Neuronal stem cell (in vitro differentiated cells): ENCODE results near the gene CD79B. TPM values are rescaled to one million over a fixed set of nuclear protein-coding genes. Genes with fewer than 3 reads are reported as not detected.
A peak's percentile ranks its signal among the peaks of the same experiment; 100 is the strongest.

ENCODE experiments used
- DNase-seq: peaks from one replicate; pipeline ENCODE4 v3.0.0-alpha.2; 2013; ENCODE audit warnings: low spot score
- H2AFZ ChIP-seq: one replicate; pipeline ENCODE4 v1.6.1; 2013; ENCODE audit warnings: mild to moderate bottlenecking, low read length, inconsistent platforms
- H2AK5ac ChIP-seq: 2 replicates; pipeline ENCODE4 v1.6.1; 2013; ENCODE audit warnings: low read depth, mild to moderate bottlenecking, inconsistent platforms, low read length, moderate library complexity, mixed read lengths
- H2BK120ac ChIP-seq: 2 replicates; pipeline ENCODE4 v1.6.1; 2013; ENCODE audit warnings: low read depth, mild to moderate bottlenecking, inconsistent platforms, low read length, moderate library complexity, mixed read lengths
- H2BK12ac ChIP-seq: one replicate; pipeline ENCODE4 v1.6.1; 2013; ENCODE audit warnings: low read length, inconsistent platforms
- H2BK15ac ChIP-seq: 2 replicates; pipeline ENCODE4 v1.6.1; 2013; ENCODE audit warnings: mild to moderate bottlenecking, low read length, inconsistent platforms, mixed read lengths
- H2BK5ac ChIP-seq: one replicate; pipeline ENCODE4 v1.6.1; 2013; ENCODE audit warnings: inconsistent platforms, mild to moderate bottlenecking, low read length, moderate library complexity
- H3K14ac ChIP-seq: one replicate; pipeline ENCODE4 v1.6.1; 2013; ENCODE audit warnings: low read length, inconsistent platforms
- H3K18ac ChIP-seq: 2 replicates; pipeline ENCODE4 v1.6.1; 2013; ENCODE audit warnings: low read length, inconsistent platforms
- H3K23ac ChIP-seq: 2 replicates; pipeline ENCODE4 v1.6.1; 2013; ENCODE audit warnings: low read depth, mild to moderate bottlenecking, mixed read lengths, low read length, inconsistent platforms; ENCODE audit not compliant: poor library complexity
- H3K27ac ChIP-seq: replicated peaks from 3 replicates; pipeline ENCODE4 v1.5.1; 2013; ENCODE audit warnings: low read length, inconsistent platforms
- H3K27me3 ChIP-seq, 3 experiments: 2 replicates each; pipeline ENCODE4 v1.6.1; 2013; ENCODE audit warnings: low read length in 3 of 3, mild to moderate bottlenecking in 2 of 3, inconsistent platforms in 1 of 3, low read depth in 1 of 3, mixed read lengths in 1 of 3, moderate library complexity in 1 of 3; ENCODE audit not compliant: control insufficient read depth in 3 of 3, insufficient read depth in 3 of 3
- H3K36me3 ChIP-seq, 2 donors: replicated peaks in 1 of 2; 2 replicates each; pipeline ENCODE4 v1.6.1; 2013; ENCODE audit warnings: low read length in 2 of 2; ENCODE audit not compliant: control insufficient read depth in 2 of 2, insufficient read depth in 2 of 2
- H3K4ac ChIP-seq: 2 replicates; pipeline ENCODE4 v1.6.1; 2013; ENCODE audit warnings: inconsistent platforms, mild to moderate bottlenecking, low read length, moderate library complexity
- H3K4me1 ChIP-seq, 2 donors: 1 replicate in 1 of 2; 2 replicates in 1 of 2; pipeline ENCODE4 v1.6.1; 2013; ENCODE audit warnings: low read length in 2 of 2, low read depth in 1 of 2; ENCODE audit not compliant: control insufficient read depth in 2 of 2, insufficient read depth in 1 of 2
- H3K4me2 ChIP-seq: one replicate; pipeline ENCODE4 v1.6.1; 2013; ENCODE audit warnings: mild to moderate bottlenecking, low read length, inconsistent platforms; ENCODE audit not compliant: insufficient read depth, poor library complexity, severe bottlenecking
- H3K4me3 ChIP-seq, 2 donors: 2 replicates each; pipeline ENCODE4 v1.5.1; 2013; ENCODE audit warnings: low read length in 2 of 2, mild to moderate bottlenecking in 2 of 2, inconsistent platforms in 1 of 2, moderate library complexity in 1 of 2
- H3K79me1 ChIP-seq: one replicate; pipeline ENCODE4 v1.6.1; 2013; ENCODE audit warnings: low read depth, mild to moderate bottlenecking, inconsistent platforms, low read length, moderate library complexity
- H3K9ac ChIP-seq: one replicate; pipeline ENCODE4 v1.6.1; 2013; ENCODE audit warnings: mild to moderate bottlenecking, low read depth, low read length, inconsistent platforms; ENCODE audit not compliant: poor library complexity
- H3K9me3 ChIP-seq, 2 donors: replicated peaks in 1 of 2; 2 replicates each; pipeline versions ENCODE3 to v1.6.1; 2013; ENCODE audit warnings: low read length in 2 of 2, mild to moderate bottlenecking in 2 of 2, inconsistent platforms in 1 of 2, low read depth in 1 of 2, mixed read lengths in 1 of 2, moderate library complexity in 1 of 2; ENCODE audit not compliant: control insufficient read depth in 2 of 2, insufficient read depth in 1 of 2
- H4K8ac ChIP-seq: one replicate; pipeline ENCODE4 v1.6.1; 2013; ENCODE audit warnings: low read depth, mild to moderate bottlenecking, inconsistent platforms, low read length, moderate library complexity
- H4K91ac ChIP-seq: one replicate; pipeline ENCODE4 v1.6.1; 2013; ENCODE audit warnings: low read length, low read depth, mild to moderate bottlenecking, inconsistent platforms; ENCODE audit not compliant: poor library complexity
- WGBS, 2 donors: extraction: QIAGEN DNeasy Blood & Tissue Kit; methylation state at CpG; one replicate each; pipeline ENCODE4 v1.1.7; 2013; ENCODE audit warnings: missing lambda C conversion rate in 2 of 2, mixed read lengths in 1 of 2; ENCODE audit not compliant: insufficient read length in 2 of 2, insufficient replicate concordance in 1 of 2; ENCODE audit errors: extremely low coverage in 2 of 2; 5-methylcytosine and 5-hydroxymethylcytosine counted together
- polyA plus RNA-seq, 2 experiments: library from polyadenylated mRNA; stranded (reverse); fragments of 200-250 nt; gene quantifications; one replicate each; pipeline ENCODE4 v1.2.3, GENCODE V29; 2013

CD79B gene
- 0.71 TPM for polyA plus RNA-seq (2013, experiment 1 of 2)
- 0.79 TPM for polyA plus RNA-seq (2013, experiment 2 of 2)

GRCh38 chr17:63931981-63932561, at the start of gene CD79B:
TSS of gene CD79B (minus strand) at chr17:63932331. CDS start at chr17:63932261, 70 bp downstream.
- H3K14ac ChIP-seq: peak within 1 kb of the TSS; percentile 97
- H2BK5ac ChIP-seq: peak within 1 kb of the TSS; percentile 85
- H2BK15ac ChIP-seq: peak within 1 kb of the TSS; percentile 59
- H3K79me1 ChIP-seq: no peaks in the 10 kb centered on the region
- DNase-seq: no peak
- H3K27ac ChIP-seq: no peak within 1 kb of the TSS
- H2AK5ac ChIP-seq: peak within 1 kb of the TSS; percentile 91
- H3K23ac ChIP-seq: no peak within 1 kb of the TSS
- H3K4ac ChIP-seq: peak within 1 kb of the TSS; percentile 94
- peak within 1 kb of the TSS; percentile 12 for H3K9ac ChIP-seq
- H3K9me3 ChIP-seq: no peaks in the 10 kb centered on the region
- peak within 1 kb of the TSS; percentile 91 for H3K18ac ChIP-seq
- no peak within 1 kb of the TSS for H2BK120ac ChIP-seq
- peaks cover 0 to 7% (median 0%) of the 10 kb centered on the region in 3 experiments for H3K27me3 ChIP-seq
- peak within 1 kb of the TSS; percentile 69 for H2AFZ ChIP-seq
- WGBS, 2 donors: no CpG with 5 or more reads among the region's 19 CpGs
- H2BK12ac ChIP-seq: no peak within 1 kb of the TSS
- H3K4me1 ChIP-seq: peaks cover 2 to 10% of the 10 kb centered on the region in 2 donors
- peak within 1 kb of the TSS; percentile 97 for H4K91ac ChIP-seq
- H4K8ac ChIP-seq: peak within 1 kb of the TSS; percentile 53
- H3K4me2 ChIP-seq: no peak within 1 kb of the TSS
- no peak within 1 kb of the TSS for H3K4me3 ChIP-seq
- H3K36me3 ChIP-seq: no peaks in the 10 kb centered on the region

GRCh38 chr17:63978272-63979200, 46.4 kb upstream of the CD79B start:
- Histone ChIP-seq H2BK5ac (no peak overlapping the region), H3K14ac (no peak overlapping the region), H3K36me3 (no peaks in the 10 kb centered on the region), H2AK5ac (peak overlapping the region; percentile 43), H3K4me3 (no peak overlapping the region), H3K4ac (no peak overlapping the region), H3K23ac (peak overlapping the region; percentile 76), H3K27ac (no peak overlapping the region), H3K27me3 (peaks cover 0 to 28% (median 0%) of the 10 kb centered on the region in 3 experiments), H4K91ac (no peak overlapping the region), H3K79me1 (no peaks in the 10 kb centered on the region), H3K4me2 (no peak overlapping the region), H2BK120ac (no peak overlapping the region), H4K8ac (no peak overlapping the region), H3K9ac (no peak overlapping the region), H2AFZ (no peak overlapping the region), H2BK12ac (no peak overlapping the region), H3K4me1 (peaks cover 0 to 2% of the 10 kb centered on the region in 2 donors), H3K18ac (no peak overlapping the region), H3K9me3 (peaks cover 3 to 5% of the 10 kb centered on the region in 2 donors), H2BK15ac (no peak overlapping the region)
- DNase-seq: no peak
- WGBS, 2 donors: no CpG with 5 or more reads among the region's 13 CpGs

DNA sequence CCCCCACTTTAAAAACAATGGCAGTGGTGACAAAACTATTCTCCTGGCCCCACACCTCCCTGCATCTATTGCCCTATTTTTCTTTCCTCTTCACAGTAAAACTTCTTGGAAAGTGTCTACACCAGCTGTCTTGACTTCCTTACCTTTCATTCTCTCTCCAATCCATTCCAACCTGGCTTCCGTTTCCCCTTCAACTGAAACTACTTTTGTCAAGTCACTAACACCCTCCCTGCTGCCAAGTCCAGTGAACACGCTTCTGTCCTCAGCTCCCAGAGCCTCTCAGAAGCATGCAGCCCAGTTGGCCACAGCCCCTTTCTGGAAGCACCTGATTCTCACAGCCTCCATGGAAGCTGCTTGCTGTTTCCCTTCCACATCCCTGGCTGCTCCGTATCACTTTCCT, 44.6 kb upstream of the CD79B start:
- Histone ChIP-seq H3K23ac (no peak overlapping the region), H3K4me1 (peaks cover 0 to 2% of the 10 kb centered on the region in 2 donors), H3K27ac (no peak overlapping the region), H3K4me3 (no peak overlapping the region), H3K9ac (no peak overlapping the region), H2AFZ (no peak overlapping the region), H3K9me3 (peaks cover 1 to 2% of the 10 kb centered on the region in 2 donors), H3K4ac (no peak overlapping the region), H3K79me1 (peaks cover 2% of the 10 kb centered on the region), H3K27me3 (peaks cover 0 to 28% (median 0%) of the 10 kb centered on the region in 3 experiments), H3K4me2 (no peak overlapping the region), H3K18ac (peak overlapping the region; percentile 52), H2AK5ac (no peak overlapping the region), H2BK120ac (no peak overlapping the region), H4K8ac (no peak overlapping the region), H2BK15ac (no peak overlapping the region), H4K91ac (no peak overlapping the region), H2BK12ac (no peak overlapping the region), H3K14ac (no peak overlapping the region), H2BK5ac (no peak overlapping the region), H3K36me3 (peaks cover 0 to 1% of the 10 kb centered on the region in 2 donors)
- no peak for DNase-seq
- WGBS, 2 donors: no CpG with 5 or more reads among the region's 3 CpGs
